Osteoblast (primary cell): ENCODE data around the gene JMJD1C. TPM values are rescaled to one million over a fixed set of nuclear protein-coding genes. Genes with fewer than 3 reads are reported as not detected.

Experiments used
- DNase-seq: peaks from one replicate; pipeline ENCODE4 v3.0.0; 2011; ENCODE audit warnings: low spot score, mixed read lengths; ENCODE audit not compliant: insufficient read length; ENCODE audit errors: missing footprints
- H2AFZ ChIP-seq: 2 replicates; pipeline ENCODE4 v1.6.0; 2011; ENCODE audit warnings: mild to moderate bottlenecking, low read length
- H3K27ac ChIP-seq: 2 replicates; pipeline ENCODE4 v1.5.1; 2011; ENCODE audit warnings: mild to moderate bottlenecking, low read depth, low read length, moderate library complexity
- H3K27me3 ChIP-seq: 2 replicates; pipeline ENCODE4 v1.6.0; 2012; ENCODE audit warnings: mild to moderate bottlenecking, control low read depth, inconsistent platforms, low read length, moderate library complexity; ENCODE audit not compliant: insufficient read depth
- H3K36me3 ChIP-seq: 2 replicates; pipeline ENCODE4 v1.5.1; 2011; ENCODE audit warnings: mild to moderate bottlenecking, low read length, control low read depth, moderate library complexity; ENCODE audit not compliant: insufficient read depth
- H3K4me1 ChIP-seq: 2 replicates; pipeline ENCODE4 v1.5.1; 2011; ENCODE audit warnings: mild to moderate bottlenecking, low read length, control low read depth, moderate library complexity; ENCODE audit not compliant: insufficient read depth
- H3K4me2 ChIP-seq: 2 replicates; pipeline ENCODE4 v1.6.0; 2011; ENCODE audit warnings: mild to moderate bottlenecking, low read length; ENCODE audit not compliant: insufficient read depth
- H3K4me3 ChIP-seq: fragments of 200-600 bp; sonication (generic); 3 replicates; pipeline ENCODE4 v1.5.1; 2012; ENCODE audit warnings: mild to moderate bottlenecking, low read length, inconsistent platforms; ENCODE audit not compliant: insufficient read depth
- H3K79me2 ChIP-seq: 2 replicates; pipeline ENCODE4 v1.6.0; 2012; ENCODE audit warnings: mild to moderate bottlenecking, low read length, control low read depth, inconsistent platforms; ENCODE audit not compliant: insufficient read depth
- H3K9me3 ChIP-seq: 2 replicates; pipeline ENCODE4 v1.5.1; 2011; ENCODE audit warnings: low read depth, low read length, control low read depth
- H4K20me1 ChIP-seq: 2 replicates; pipeline ENCODE4 v1.6.0; 2012; ENCODE audit warnings: mild to moderate bottlenecking, low read length, control low read depth; ENCODE audit not compliant: insufficient read depth
- total RNA-seq: library from RNA; depleted of rRNA; stranded (reverse); fragments of >200 nt; gene quantifications from 2 replicates; pipeline ENCODE4 v1.2.3, GENCODE V29; 2012
- TF ChIP-seq, protein P1 (sequence below): IDR thresholded peaks from 2 replicates; pipeline ENCODE4 v1.5.1; 2011; ENCODE audit warnings: mild to moderate bottlenecking, low read depth, low read length, moderate library complexity; ENCODE audit errors: extremely low read depth

The JMJD1C gene
- total RNA-seq, 1 donor: 92.6 TPM

DNA sequence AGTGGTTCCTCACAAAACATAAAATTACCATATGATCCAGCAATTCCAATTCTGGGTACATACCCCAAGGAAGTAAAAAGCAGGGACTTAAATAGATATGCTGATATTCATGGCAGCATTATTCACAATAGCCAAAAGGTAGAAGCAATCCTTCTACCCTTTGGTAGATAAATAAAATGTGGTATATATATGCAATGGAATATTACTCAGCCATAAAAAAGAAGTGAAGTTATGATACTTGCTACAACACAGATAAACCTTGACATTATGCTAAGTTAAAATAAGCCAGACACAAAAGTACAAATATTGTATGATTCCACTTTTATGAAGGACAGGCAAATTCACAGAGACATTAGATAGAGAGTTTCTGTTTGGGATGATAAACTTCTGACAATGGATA is 13.3 kb downstream of the JMJD1C start:
- no peak overlapping the region for H3K27ac ChIP-seq
- H3K4me3 ChIP-seq: no peak overlapping the region
- H3K36me3 ChIP-seq: no peaks in the 10 kb centered on the region
- H3K79me2 ChIP-seq: peaks cover 85% of the 10 kb centered on the region
- no peak for DNase-seq
- no peaks in the 10 kb centered on the region for H3K27me3 ChIP-seq
- peaks cover 5% of the 10 kb centered on the region for H4K20me1 ChIP-seq
- no peaks in the 10 kb centered on the region for H3K9me3 ChIP-seq
- H2AFZ ChIP-seq: no peak overlapping the region
- TF ChIP-seq, protein P1, sequence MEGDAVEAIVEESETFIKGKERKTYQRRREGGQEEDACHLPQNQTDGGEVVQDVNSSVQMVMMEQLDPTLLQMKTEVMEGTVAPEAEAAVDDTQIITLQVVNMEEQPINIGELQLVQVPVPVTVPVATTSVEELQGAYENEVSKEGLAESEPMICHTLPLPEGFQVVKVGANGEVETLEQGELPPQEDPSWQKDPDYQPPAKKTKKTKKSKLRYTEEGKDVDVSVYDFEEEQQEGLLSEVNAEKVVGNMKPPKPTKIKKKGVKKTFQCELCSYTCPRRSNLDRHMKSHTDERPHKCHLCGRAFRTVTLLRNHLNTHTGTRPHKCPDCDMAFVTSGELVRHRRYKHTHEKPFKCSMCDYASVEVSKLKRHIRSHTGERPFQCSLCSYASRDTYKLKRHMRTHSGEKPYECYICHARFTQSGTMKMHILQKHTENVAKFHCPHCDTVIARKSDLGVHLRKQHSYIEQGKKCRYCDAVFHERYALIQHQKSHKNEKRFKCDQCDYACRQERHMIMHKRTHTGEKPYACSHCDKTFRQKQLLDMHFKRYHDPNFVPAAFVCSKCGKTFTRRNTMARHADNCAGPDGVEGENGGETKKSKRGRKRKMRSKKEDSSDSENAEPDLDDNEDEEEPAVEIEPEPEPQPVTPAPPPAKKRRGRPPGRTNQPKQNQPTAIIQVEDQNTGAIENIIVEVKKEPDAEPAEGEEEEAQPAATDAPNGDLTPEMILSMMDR: no peak
- H3K4me1 ChIP-seq: peaks cover 19% of the 10 kb centered on the region
- H3K4me2 ChIP-seq: no peak overlapping the region

DNA sequence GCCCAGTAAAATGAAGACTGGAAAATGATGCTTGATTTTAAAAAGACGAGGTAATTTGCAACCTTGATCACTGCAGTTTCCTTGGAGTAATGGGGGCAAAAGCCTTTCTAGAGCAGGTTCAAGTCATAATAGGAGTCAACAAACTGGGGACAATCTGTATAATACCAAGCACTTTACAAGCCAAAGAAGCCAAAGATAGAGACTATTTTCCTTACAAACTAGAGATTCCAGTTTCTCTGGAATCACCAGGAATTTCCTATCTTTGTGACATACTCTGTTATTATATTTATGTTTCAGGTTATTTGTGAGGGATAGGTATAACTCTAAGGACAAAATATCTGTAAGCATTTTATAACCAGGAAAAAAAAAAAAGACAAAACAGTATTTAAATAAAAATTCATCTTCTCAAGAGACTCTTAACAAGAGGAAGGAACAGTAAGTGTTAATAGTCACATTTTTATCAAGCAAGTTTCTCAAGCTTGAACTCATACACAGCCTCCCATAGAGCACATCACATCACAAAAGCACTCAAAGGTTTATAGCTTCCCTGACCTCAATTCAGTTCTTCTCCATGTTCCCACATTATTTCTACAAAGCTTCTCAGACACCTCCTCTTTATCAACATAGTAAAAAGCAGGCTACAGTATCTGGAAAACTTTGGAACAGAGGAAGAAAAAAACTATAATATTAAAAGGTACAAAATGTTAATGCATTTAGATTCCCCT is 18.9 kb downstream of the JMJD1C start:
- Histone ChIP-seq H3K36me3 (no peaks in the 10 kb centered on the region), H3K79me2 (peaks cover 90% of the 10 kb centered on the region), H3K4me3 (no peak overlapping the region), H3K4me2 (no peak overlapping the region), H2AFZ (no peak overlapping the region), H3K9me3 (no peaks in the 10 kb centered on the region), H3K27ac (no peak overlapping the region), H3K27me3 (no peaks in the 10 kb centered on the region), H4K20me1 (peaks cover 16% of the 10 kb centered on the region), H3K4me1 (no peaks in the 10 kb centered on the region)
- TF ChIP-seq, protein P1: no peak
- no peak for DNase-seq

DNA sequence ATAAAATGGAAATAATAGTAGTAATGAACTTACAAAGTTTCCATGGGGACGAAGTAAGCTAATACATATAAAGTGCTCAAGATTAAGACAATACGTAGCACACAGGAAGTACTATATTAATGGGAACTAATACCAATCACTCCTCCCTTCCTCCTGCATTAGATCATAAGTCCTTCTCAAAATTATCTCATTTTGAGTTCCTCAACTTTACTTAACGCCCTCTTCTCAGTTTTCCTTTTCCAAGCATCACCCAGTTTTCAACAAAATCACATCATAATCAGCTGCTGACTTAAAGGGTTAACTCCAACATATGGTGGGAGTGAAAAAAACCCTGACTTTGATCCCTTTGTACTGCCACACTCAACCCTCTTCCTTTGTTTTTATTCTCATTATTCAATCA is 24.4 kb downstream of the JMJD1C start:
- H3K4me2 ChIP-seq: no peak overlapping the region
- no peak for DNase-seq
- no peak overlapping the region for H2AFZ ChIP-seq
- no peak overlapping the region for H3K27ac ChIP-seq
- peaks cover 18% of the 10 kb centered on the region for H3K4me1 ChIP-seq
- no peaks in the 10 kb centered on the region for H3K36me3 ChIP-seq
- H3K27me3 ChIP-seq: no peaks in the 10 kb centered on the region
- no peak overlapping the region for H3K4me3 ChIP-seq
- H3K79me2 ChIP-seq: peaks cover 92% of the 10 kb centered on the region
- H3K9me3 ChIP-seq: no peaks in the 10 kb centered on the region
- TF ChIP-seq, protein P1: no peak
- H4K20me1 ChIP-seq: peaks cover 43% of the 10 kb centered on the region

DNA sequence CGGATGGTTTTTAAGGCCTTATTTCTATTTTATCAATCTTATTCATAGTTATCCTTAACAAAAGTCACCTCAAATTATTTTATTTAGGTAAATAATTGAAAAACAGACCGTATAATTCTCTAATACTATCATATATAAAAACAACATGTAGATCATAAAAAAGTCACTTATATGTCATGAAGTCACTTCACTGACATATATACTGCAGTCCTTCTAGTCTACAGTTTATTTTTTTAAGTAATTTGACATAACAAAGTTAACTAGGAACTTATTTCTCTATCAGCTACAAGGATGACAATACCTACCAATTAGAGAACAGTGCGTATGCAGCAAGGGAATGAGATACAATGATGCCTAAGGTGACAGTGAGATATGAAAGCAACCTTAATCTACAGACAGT is 26.2 kb downstream of the JMJD1C start:
- Histone ChIP-seq H3K79me2 (peaks cover 92% of the 10 kb centered on the region), H3K27me3 (no peaks in the 10 kb centered on the region), H4K20me1 (peaks cover 46% of the 10 kb centered on the region), H3K4me2 (no peak overlapping the region), H3K4me1 (peaks cover 20% of the 10 kb centered on the region), H3K27ac (no peak overlapping the region), H3K4me3 (no peak overlapping the region), H2AFZ (no peak overlapping the region), H3K9me3 (no peaks in the 10 kb centered on the region), H3K36me3 (no peaks in the 10 kb centered on the region)
- TF ChIP-seq, protein P1: no peak
- DNase-seq: no peak
